GM12878 (cell line): Measurements from ENCODE around the gene FAM81A. TPM values are rescaled to one million over a fixed set of nuclear protein-coding genes. Genes with fewer than 3 reads are reported as not detected.

Experiments
- ATAC-seq: fragments of 200-7000 bp; cut with Tn5 transposase; 3 replicates; pipeline ENCODE4 v1.9.1; 2020; ENCODE audit warnings: mild to moderate bottlenecking, moderate library complexity
- BruUV-seq: library from RNA; stranded (reverse); fragments of 400-500 nt; replicated peaks from 2 replicates; lab custom pipeline; 2021; lab: Mats Ljungman, UMichigan
- CTCF ChIA-PET: fragments of 300-600 bp; sonication (Branson Sonifier 250); formaldehyde crosslinking; extraction: SDS; loops from one replicate; lab custom pipeline; 2021; ENCODE audit warnings: inconsistent platforms; lab: Yijun Ruan, JAX
- POLR2A ChIA-PET: fragments of 350-600 bp; formaldehyde crosslinking; extraction: SDS; loops from one replicate; lab custom pipeline; 2021; ENCODE audit warnings: inconsistent platforms; lab: Charles Lee
- RAD21 ChIA-PET: fragments of 300-600 bp; sonication (Branson Sonifier 250); formaldehyde crosslinking; loops from one replicate; lab custom pipeline; 2023; ENCODE audit warnings: antibody characterized with exemption; ENCODE audit not compliant: unreplicated experiment; lab: Charles Lee
- SMC1A ChIA-PET: fragments of 300-600 bp; sonication (Branson Sonifier 250); formaldehyde crosslinking; loops from one replicate; lab custom pipeline; 2023; ENCODE audit not compliant: unreplicated experiment, uncharacterized antibody; lab: Charles Lee
- DNase-seq: peaks from one replicate; pipeline ENCODE4 v3.0.0-alpha.2; 2011; ENCODE audit warnings: low read depth, low spot score
- FAIRE-seq: peaks from 3 replicates; lab custom pipeline; 2011; peaks lifted over from hg19 to GRCh38; lab: Jason Lieb, UNC
- H2AFZ ChIP-seq: 2 replicates; pipeline ENCODE4 v1.6.0; 2011; ENCODE audit warnings: low read depth, low read length, control low read depth; ENCODE audit not compliant: control insufficient read depth
- H3K27ac ChIP-seq: 2 replicates; pipeline ENCODE4 v1.5.1; 2011; ENCODE audit warnings: control low read depth; ENCODE audit not compliant: control insufficient read depth, insufficient read depth
- H3K27me3 ChIP-seq, 2 experiments: replicated peaks in 1 of 2; 2 replicates each; pipeline versions ENCODE4 v1.6.0 to v1.6.1; 2011; ENCODE audit warnings: low read length in 1 of 2; ENCODE audit not compliant: control insufficient read depth in 2 of 2, insufficient read depth in 2 of 2
- H3K36me3 ChIP-seq, 2 experiments: 2 replicates each; pipeline ENCODE4 v1.5.1; 2011; ENCODE audit warnings: low read length in 1 of 2; ENCODE audit not compliant: control insufficient read depth in 2 of 2, insufficient read depth in 2 of 2
- H3K4me1 ChIP-seq: 2 replicates; pipeline ENCODE4 v1.6.1; 2011; ENCODE audit warnings: mild to moderate bottlenecking, low read length, moderate library complexity, mixed read lengths; ENCODE audit not compliant: control insufficient read depth, insufficient read depth
- H3K4me2 ChIP-seq: 2 replicates; pipeline ENCODE4 v1.6.0; 2011; ENCODE audit warnings: control low read depth; ENCODE audit not compliant: control insufficient read depth, insufficient read depth
- H3K4me3 ChIP-seq: fragments of 200-600 bp; sonication (generic); 2 replicates; pipeline ENCODE4 v1.5.1; 2016
- H3K79me2 ChIP-seq: 2 replicates; pipeline ENCODE4 v1.6.0; 2011; ENCODE audit warnings: low read length; ENCODE audit not compliant: control insufficient read depth, insufficient read depth
- H3K9ac ChIP-seq: 2 replicates; pipeline ENCODE4 v1.8.0; 2011; ENCODE audit warnings: low read length, control low read depth, mixed read lengths; ENCODE audit not compliant: control insufficient read depth, insufficient read depth
- H3K9me3 ChIP-seq: replicated peaks from 3 replicates; pipeline ENCODE4 v1.5.1; 2011; ENCODE audit warnings: mild to moderate bottlenecking, low read length; ENCODE audit not compliant: control insufficient read depth, insufficient read depth
- H4K20me1 ChIP-seq: 2 replicates; pipeline ENCODE4 v1.6.0; 2011; ENCODE audit not compliant: control insufficient read depth, insufficient read depth
- ATF7 ChIP-seq: fragments of 450-650 bp; IDR thresholded peaks from 2 replicates; pipeline ENCODE4 v1.6.1; 2016; ENCODE audit warnings: low read depth, mild to moderate bottlenecking
- BRCA1 ChIP-seq: IDR thresholded peaks from 2 replicates; pipeline ENCODE4 v1.6.1; 2011; ENCODE audit warnings: low read depth, low read length, improper control_type of control experiment
- EZH2 ChIP-seq: IDR thresholded peaks from 2 replicates; pipeline ENCODE4 v1.6.1; 2012; ENCODE audit warnings: low read depth, mild to moderate bottlenecking, control low read depth, inconsistent platforms, low read length, borderline replicate concordance; ENCODE audit not compliant: control insufficient read depth
- FOXM1 ChIP-seq: IDR thresholded peaks from 2 replicates; pipeline ENCODE4 v1.6.1; 2012; ENCODE audit warnings: low read depth, mild to moderate bottlenecking, inconsistent platforms, low read length, moderate library complexity
- GABPA ChIP-seq: IDR thresholded peaks from 2 replicates; pipeline ENCODE4 v1.6.1; 2014; ENCODE audit warnings: antibody characterized with exemption, low read depth, mild to moderate bottlenecking, inconsistent platforms
- HCFC1 ChIP-seq: fragments of 150-350 bp; IDR thresholded peaks from 2 replicates; pipeline ENCODE4 v1.6.1; 2014; ENCODE audit warnings: low read length
- HDAC6 ChIP-seq: fragments of 200-600 bp; sonication (generic); IDR thresholded peaks from one replicate; pipeline ENCODE4 v1.8.0; 2017; ENCODE audit warnings: antibody characterized with exemption; ENCODE audit not compliant: unreplicated experiment
- KAT2A ChIP-seq: conservative IDR thresholded peaks from 2 replicates; pipeline ENCODE4 v1.6.1; 2011; ENCODE audit warnings: low read depth, low read length; ENCODE audit not compliant: control insufficient read depth
- LARP7 ChIP-seq: fragments of 450-650 bp; IDR thresholded peaks from 2 replicates; pipeline ENCODE4 v1.6.1; 2017; ENCODE audit warnings: mild to moderate bottlenecking
- POLR2A ChIP-seq: IDR thresholded peaks from 2 replicates; pipeline ENCODE4 v1.6.1; 2011; ENCODE audit warnings: low read depth, mild to moderate bottlenecking, low read length
- RBBP5 ChIP-seq: fragments of 200-600 bp; sonication (generic); conservative IDR thresholded peaks from 2 replicates; pipeline ENCODE4 v1.6.1; 2016
- TCF12 ChIP-seq: IDR thresholded peaks from 2 replicates; pipeline ENCODE4 v1.6.1; 2011; ENCODE audit warnings: low read depth, mild to moderate bottlenecking, low read length
- WGBS: methylation state at CpG from one replicate; pipeline ENCODE4 v1.1.6; 2016; ENCODE audit warnings: low lambda C conversion rate; ENCODE audit not compliant: insufficient replicate concordance, insufficient coverage; ENCODE audit errors: missing lambda C conversion rate; 5-methylcytosine and 5-hydroxymethylcytosine counted together
- in situ Hi-C: fragments of 300-500 bp; cut with MboI; formaldehyde crosslinking; loops from 9 replicates; pipeline ENCODE4 v1.14.3; 2018; ENCODE audit warnings: mixed read lengths
- intact Hi-C: fragments of 100-400 bp; cut with micrococcal nuclease; formaldehyde crosslinking; loops from one replicate; pipeline ENCODE4 v1.14.2; 2022; ENCODE audit not compliant: unreplicated experiment
- polyA plus RNA-seq, 11 experiments: library from polyadenylated mRNA; depleted of rRNA in 4 of 11; unstranded in 6 of 11; stranded (reverse) in 5 of 11; fragments of >200 nt; fragmentation: Nextera tagmentation in 4 of 11; fragmentation: Illumina TruSeq in 1 of 11; extraction: Ambion mirVana in 4 of 11; extraction: Trizol in 1 of 11; gene quantifications; 1 replicate in 1 of 11; 2 replicates in 10 of 11; pipeline versions ENCODE4 v1.2.1 to v1.2.3, GENCODE V29; 2011 to 2016; ENCODE audit warnings: inconsistent platforms in 2 of 11, missing spikeins in 2 of 11, low read depth in 1 of 11
- total RNA-seq, 4 experiments: library from RNA; depleted of rRNA in 3 of 4; stranded (reverse); fragments of >200 nt in 3 of 4; fragmentation: Illumina TruSeq in 1 of 4; extraction: Trizol in 1 of 4; gene quantifications; 2 replicates each; pipeline versions ENCODE4 v1.2.1 to v1.2.3, GENCODE V29; 2013 to 2021
- TF ChIP-seq, protein P1 (sequence below): fragments of 450-650 bp; conservative IDR thresholded peaks from 2 replicates; pipeline ENCODE4 v1.6.1; 2017; ENCODE audit warnings: mild to moderate bottlenecking, moderate library complexity
- TF ChIP-seq, protein P2 (sequence below): fragments of 450-650 bp; IDR thresholded peaks from 2 replicates; pipeline ENCODE4 v1.6.1; 2017; ENCODE audit warnings: mild to moderate bottlenecking
- TF ChIP-seq, protein P3 (sequence below): IDR thresholded peaks from 2 replicates; pipeline ENCODE4 v1.6.1; 2012; ENCODE audit warnings: low read depth, low read length, improper control_type of control experiment
- TF ChIP-seq, protein P4 (sequence below): fragments of 450-650 bp; IDR thresholded peaks from 2 replicates; pipeline ENCODE4 v1.6.1; 2017; ENCODE audit warnings: mild to moderate bottlenecking, low read depth, inconsistent platforms; ENCODE audit not compliant: poor library complexity, severe bottlenecking
- TF ChIP-seq, protein P5 (sequence below): IDR thresholded peaks from 2 replicates; pipeline ENCODE4 v1.6.1; 2012; ENCODE audit warnings: low read depth, low read length, improper control_type of control experiment

Gene FAM81A
- total and polyA plus RNA-seq, 10 of the 15 experiments (the other 5 are each of a cell fraction or from before 2014, with no cell fraction given) = 0.18 to 34.5 (median 16.2) TPM

DNA sequence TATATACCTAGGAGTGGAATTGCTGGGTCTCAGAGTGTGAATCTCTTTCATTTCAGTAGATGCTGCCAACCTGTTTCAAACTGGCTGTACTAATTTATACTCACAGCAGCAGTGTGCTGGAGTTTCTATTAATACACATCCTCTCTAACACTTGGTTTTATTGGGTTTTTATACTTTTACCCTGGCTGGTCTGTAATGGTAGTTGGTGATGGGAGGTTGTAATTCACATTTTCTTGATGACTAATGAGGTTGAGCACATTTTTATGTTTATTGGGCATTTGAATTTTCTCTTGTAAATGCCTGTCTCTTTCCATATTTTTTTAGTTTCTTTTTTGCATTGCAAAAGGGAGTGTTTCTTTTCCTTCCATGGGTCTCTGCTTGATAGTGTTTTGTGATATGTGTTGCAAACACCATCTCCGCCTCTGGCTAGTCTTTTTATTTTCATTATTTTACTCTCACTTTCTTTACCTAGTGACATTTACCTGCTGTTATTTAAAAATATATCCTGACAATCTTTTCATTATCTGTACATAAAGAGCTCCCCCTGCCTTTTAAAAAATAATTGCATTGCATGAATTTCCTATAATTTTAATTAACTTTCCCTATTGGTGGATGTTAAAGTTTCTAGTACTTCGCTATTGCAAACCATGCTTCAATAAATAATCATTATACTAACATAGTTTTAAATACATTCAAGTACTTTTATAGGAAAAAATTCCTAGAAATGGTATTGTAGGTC, 124.6 kb downstream of the FAM81A start:
- no peaks in the 10 kb centered on the region for H3K27me3 ChIP-seq
- intact Hi-C loops (no loop called here), in situ Hi-C loops (no loop called here)
- H3K79me2 ChIP-seq = no peaks in the 10 kb centered on the region
- no peak overlapping the region for H3K4me2 ChIP-seq
- no peak overlapping the region for H3K9ac ChIP-seq
- ATAC-seq = no peak
- H4K20me1 ChIP-seq = no peaks in the 10 kb centered on the region
- ChIA-PET POLR2A (no interaction called here), CTCF (interaction anchor here (0.6 to 1.8 kb wide), 4 partner anchors 26 to 118 kb away, joined by 3 to 6 read pairs (median 3); no protein-coding TSS in a partner anchor), SMC1A (interaction anchor here (1.1 kb wide), 1 partner anchor 30 kb away, joined by 6 read pairs; no protein-coding TSS in a partner anchor), RAD21 (interaction anchor here (1.0 kb wide), 1 partner anchor 30 kb away, joined by 3 read pairs; no protein-coding TSS in a partner anchor)
- no peak overlapping the region for H3K27ac ChIP-seq
- H3K4me1 ChIP-seq = no peaks in the 10 kb centered on the region
- no peaks in the 10 kb centered on the region for H3K9me3 ChIP-seq
- no peak overlapping the region for H3K4me3 ChIP-seq
- DNase-seq = no peak
- no TSS peak for BruUV-seq
- H2AFZ ChIP-seq = no peak overlapping the region
- FAIRE-seq = no peak
- no peaks in the 10 kb centered on the region for H3K36me3 ChIP-seq
- 96% methylated on average over 2 of the region's 2 CpGs for WGBS
- TF ChIP-seq POLR2A (no peak), HCFC1 (no peak), FOXM1 (no peak), ATF7 (no peak), BRCA1 (no peak), LARP7 (no peak), GABPA (no peak), RBBP5 (no peak), KAT2A (no peak), EZH2 (no peak), TCF12 (no peak), HDAC6 (no peak)
- TF ChIP-seq, protein P1, sequence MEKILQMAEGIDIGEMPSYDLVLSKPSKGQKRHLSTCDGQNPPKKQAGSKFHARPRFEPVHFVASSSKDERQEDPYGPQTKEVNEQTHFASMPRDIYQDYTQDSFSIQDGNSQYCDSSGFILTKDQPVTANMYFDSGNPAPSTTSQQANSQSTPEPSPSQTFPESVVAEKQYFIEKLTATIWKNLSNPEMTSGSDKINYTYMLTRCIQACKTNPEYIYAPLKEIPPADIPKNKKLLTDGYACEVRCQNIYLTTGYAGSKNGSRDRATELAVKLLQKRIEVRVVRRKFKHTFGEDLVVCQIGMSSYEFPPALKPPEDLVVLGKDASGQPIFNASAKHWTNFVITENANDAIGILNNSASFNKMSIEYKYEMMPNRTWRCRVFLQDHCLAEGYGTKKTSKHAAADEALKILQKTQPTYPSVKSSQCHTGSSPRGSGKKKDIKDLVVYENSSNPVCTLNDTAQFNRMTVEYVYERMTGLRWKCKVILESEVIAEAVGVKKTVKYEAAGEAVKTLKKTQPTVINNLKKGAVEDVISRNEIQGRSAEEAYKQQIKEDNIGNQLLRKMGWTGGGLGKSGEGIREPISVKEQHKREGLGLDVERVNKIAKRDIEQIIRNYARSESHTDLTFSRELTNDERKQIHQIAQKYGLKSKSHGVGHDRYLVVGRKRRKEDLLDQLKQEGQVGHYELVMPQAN = no peak
- TF ChIP-seq, protein P2, sequence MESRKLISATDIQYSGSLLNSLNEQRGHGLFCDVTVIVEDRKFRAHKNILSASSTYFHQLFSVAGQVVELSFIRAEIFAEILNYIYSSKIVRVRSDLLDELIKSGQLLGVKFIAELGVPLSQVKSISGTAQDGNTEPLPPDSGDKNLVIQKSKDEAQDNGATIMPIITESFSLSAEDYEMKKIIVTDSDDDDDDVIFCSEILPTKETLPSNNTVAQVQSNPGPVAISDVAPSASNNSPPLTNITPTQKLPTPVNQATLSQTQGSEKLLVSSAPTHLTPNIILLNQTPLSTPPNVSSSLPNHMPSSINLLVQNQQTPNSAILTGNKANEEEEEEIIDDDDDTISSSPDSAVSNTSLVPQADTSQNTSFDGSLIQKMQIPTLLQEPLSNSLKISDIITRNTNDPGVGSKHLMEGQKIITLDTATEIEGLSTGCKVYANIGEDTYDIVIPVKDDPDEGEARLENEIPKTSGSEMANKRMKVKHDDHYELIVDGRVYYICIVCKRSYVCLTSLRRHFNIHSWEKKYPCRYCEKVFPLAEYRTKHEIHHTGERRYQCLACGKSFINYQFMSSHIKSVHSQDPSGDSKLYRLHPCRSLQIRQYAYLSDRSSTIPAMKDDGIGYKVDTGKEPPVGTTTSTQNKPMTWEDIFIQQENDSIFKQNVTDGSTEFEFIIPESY = no peak
- TF ChIP-seq, protein P3, sequence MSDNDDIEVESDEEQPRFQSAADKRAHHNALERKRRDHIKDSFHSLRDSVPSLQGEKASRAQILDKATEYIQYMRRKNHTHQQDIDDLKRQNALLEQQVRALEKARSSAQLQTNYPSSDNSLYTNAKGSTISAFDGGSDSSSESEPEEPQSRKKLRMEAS = no peak
- TF ChIP-seq, protein P4, sequence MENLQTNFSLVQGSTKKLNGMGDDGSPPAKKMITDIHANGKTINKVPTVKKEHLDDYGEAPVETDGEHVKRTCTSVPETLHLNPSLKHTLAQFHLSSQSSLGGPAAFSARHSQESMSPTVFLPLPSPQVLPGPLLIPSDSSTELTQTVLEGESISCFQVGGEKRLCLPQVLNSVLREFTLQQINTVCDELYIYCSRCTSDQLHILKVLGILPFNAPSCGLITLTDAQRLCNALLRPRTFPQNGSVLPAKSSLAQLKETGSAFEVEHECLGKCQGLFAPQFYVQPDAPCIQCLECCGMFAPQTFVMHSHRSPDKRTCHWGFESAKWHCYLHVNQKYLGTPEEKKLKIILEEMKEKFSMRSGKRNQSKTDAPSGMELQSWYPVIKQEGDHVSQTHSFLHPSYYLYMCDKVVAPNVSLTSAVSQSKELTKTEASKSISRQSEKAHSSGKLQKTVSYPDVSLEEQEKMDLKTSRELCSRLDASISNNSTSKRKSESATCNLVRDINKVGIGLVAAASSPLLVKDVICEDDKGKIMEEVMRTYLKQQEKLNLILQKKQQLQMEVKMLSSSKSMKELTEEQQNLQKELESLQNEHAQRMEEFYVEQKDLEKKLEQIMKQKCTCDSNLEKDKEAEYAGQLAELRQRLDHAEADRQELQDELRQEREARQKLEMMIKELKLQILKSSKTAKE = no peak
- TF ChIP-seq, protein P5, sequence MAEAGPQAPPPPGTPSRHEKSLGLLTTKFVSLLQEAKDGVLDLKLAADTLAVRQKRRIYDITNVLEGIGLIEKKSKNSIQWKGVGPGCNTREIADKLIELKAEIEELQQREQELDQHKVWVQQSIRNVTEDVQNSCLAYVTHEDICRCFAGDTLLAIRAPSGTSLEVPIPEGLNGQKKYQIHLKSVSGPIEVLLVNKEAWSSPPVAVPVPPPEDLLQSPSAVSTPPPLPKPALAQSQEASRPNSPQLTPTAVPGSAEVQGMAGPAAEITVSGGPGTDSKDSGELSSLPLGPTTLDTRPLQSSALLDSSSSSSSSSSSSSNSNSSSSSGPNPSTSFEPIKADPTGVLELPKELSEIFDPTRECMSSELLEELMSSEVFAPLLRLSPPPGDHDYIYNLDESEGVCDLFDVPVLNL = no peak
